ENCODE results near the gene SMARCA2.

SMARCA2 gene

DNA sequence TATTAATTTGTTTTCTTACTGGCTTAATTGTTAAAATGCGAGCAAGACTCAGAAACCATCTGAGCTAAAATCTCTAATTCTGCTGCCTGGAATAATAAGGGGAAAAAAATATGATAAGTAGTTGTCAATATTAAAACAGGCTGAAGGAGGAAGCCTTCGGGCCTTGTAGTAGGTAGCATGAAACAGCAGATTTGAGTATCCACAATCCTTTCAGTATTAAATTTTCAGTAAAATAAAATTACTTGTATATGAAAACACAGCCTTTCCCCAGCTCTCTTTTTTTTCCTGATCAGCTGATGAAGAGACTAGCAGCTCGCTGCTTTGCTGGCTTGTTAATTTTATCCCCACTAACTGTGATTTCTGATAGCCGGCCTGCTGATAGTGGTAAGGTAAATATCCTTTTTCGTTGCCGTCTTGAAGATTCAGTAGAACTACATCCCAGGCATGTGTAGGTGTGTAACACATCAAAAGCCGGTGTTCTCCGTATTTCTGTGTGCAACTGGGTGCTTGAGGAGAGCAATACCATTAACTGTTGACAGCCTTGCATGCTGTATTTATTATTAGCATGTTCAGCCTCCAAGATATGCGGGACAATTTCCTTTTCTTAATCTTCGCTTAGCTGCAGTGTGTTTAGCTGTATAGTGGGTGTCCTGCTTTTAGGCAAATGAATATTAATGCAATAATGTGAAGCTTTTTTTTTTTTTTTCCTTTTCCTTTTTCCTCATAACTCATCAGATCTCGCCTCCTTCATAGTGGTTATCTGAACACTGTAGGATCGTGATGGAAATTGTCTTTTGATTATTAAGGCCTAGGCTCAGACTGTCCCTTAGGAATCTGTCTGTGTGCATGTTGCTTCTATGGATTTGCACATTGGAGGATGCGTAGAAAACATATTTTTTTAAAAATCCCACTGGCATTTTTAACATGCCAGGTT is 144.6 kb downstream of the SMARCA2 start:
- TF ChIP-seq, protein P1, sequence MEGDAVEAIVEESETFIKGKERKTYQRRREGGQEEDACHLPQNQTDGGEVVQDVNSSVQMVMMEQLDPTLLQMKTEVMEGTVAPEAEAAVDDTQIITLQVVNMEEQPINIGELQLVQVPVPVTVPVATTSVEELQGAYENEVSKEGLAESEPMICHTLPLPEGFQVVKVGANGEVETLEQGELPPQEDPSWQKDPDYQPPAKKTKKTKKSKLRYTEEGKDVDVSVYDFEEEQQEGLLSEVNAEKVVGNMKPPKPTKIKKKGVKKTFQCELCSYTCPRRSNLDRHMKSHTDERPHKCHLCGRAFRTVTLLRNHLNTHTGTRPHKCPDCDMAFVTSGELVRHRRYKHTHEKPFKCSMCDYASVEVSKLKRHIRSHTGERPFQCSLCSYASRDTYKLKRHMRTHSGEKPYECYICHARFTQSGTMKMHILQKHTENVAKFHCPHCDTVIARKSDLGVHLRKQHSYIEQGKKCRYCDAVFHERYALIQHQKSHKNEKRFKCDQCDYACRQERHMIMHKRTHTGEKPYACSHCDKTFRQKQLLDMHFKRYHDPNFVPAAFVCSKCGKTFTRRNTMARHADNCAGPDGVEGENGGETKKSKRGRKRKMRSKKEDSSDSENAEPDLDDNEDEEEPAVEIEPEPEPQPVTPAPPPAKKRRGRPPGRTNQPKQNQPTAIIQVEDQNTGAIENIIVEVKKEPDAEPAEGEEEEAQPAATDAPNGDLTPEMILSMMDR (conservative IDR thresholded peaks at IDR 0.05; ENCODE audit: low read depth, low read length), result no peak
- no peaks in the 10 kb centered on the region for H3K27me3 ChIP-seq (ENCODE audit: insufficient read depth, low read depth)
- peaks cover 48% of the 10 kb centered on the region for H3K79me2 ChIP-seq (ENCODE audit: insufficient read depth, low read depth)
- no peak overlapping the region for H2AFZ ChIP-seq (ENCODE audit: low read depth)
- peak overlapping the region; percentile 83; the same call in 1 of the 2 replicates for H3K27ac ChIP-seq
- no peak overlapping the region for H3K4me2 ChIP-seq
- H3K4me1 ChIP-seq (ENCODE audit: low read depth, poor library complexity, severe bottlenecking), result peaks cover 35% of the 10 kb centered on the region
- 0 out of 2 replicates have a peak overlapping the region, but pooled peaks have one; percentile 89 for H3K9ac ChIP-seq
- no peaks in the 10 kb centered on the region for H4K20me1 ChIP-seq (ENCODE audit: insufficient read depth)
- no peak overlapping the region for H3K4me3 ChIP-seq (IDR thresholded peaks at IDR 0.05; ENCODE audit: insufficient read depth, low read depth, low read length)
- peaks cover 9% of the 10 kb centered on the region; the same call in 1 of the 2 replicates for H3K36me3 ChIP-seq (ENCODE audit: insufficient read depth)

DNA sequence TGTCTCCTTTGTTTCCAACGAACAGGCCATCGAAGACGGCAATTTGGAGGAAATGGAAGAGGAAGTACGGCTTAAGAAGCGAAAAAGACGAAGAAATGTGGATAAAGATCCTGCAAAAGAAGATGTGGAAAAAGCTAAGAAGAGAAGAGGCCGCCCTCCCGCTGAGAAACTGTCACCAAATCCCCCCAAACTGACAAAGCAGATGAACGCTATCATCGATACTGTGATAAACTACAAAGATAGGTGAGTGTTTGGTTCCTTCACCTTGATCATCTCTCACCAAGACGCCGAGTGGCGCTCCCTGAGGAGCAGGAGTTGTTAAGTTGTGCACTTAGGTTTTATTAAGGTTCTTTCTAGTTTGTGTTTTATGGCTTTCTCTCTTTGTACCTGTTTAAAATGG is 146.5 kb downstream of the SMARCA2 start:
- TF ChIP-seq, protein P1 (conservative IDR thresholded peaks at IDR 0.05; ENCODE audit: low read depth, low read length), result no peak
- Histone ChIP-seq H3K36me3 (ENCODE audit: insufficient read depth) (peaks cover 9% of the 10 kb centered on the region; the same call in 1 of the 2 replicates), H3K27me3 (ENCODE audit: insufficient read depth, low read depth) (no peaks in the 10 kb centered on the region), H3K9ac (no peak overlapping the region), H3K27ac (no peak overlapping the region), H2AFZ (ENCODE audit: low read depth) (no peak overlapping the region), H3K79me2 (ENCODE audit: insufficient read depth, low read depth) (peaks cover 38% of the 10 kb centered on the region; the same call in 1 of the 2 replicates), H3K4me3 (IDR thresholded peaks at IDR 0.05; ENCODE audit: insufficient read depth, low read depth, low read length) (no peak overlapping the region), H3K4me2 (no peak overlapping the region), H4K20me1 (ENCODE audit: insufficient read depth) (no peaks in the 10 kb centered on the region), H3K4me1 (ENCODE audit: low read depth, poor library complexity, severe bottlenecking) (peaks cover 34% of the 10 kb centered on the region)

DNA sequence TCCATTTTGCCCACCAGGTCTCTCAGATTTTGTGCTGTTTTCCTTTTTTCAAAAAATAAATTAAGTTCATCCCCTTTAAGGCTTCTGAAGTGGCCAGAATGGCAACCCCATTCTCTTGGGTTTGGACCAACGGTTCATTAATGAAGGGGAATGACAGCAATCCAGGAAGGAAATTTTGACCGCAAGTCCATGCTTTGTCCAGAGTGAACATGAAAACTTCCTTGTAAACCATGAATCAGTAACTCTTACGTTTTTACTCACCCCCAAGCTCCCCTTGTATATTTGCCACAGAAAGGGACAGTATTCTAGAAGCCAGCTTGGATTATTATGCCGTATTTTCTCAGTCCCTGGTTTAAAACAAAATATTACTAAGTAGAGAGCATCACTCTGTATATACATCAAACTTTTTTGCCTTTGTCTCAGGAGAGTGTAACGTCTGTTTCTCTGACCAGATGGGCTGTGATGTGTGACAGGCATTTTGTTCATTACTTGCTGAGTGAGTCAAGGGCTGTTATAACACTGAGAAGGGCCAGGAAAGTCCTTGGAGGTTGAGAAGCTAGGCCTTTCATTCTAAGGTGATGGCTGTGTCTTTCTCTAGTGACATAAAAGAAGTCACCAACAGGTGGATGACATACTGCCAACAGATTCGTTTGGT is 148.2 kb downstream of the SMARCA2 start:
- TF ChIP-seq, protein P1 (conservative IDR thresholded peaks at IDR 0.05; ENCODE audit: low read depth, low read length), result no peak
- H3K36me3 ChIP-seq (ENCODE audit: insufficient read depth), result peaks cover 9% of the 10 kb centered on the region; the same call in 1 of the 2 replicates
- H3K79me2 ChIP-seq (ENCODE audit: insufficient read depth, low read depth), result peaks cover 24% of the 10 kb centered on the region; the same call in 1 of the 2 replicates
- peaks cover 24% of the 10 kb centered on the region for H3K4me1 ChIP-seq (ENCODE audit: low read depth, poor library complexity, severe bottlenecking)
- no peaks in the 10 kb centered on the region for H3K27me3 ChIP-seq (ENCODE audit: insufficient read depth, low read depth)
- H3K4me2 ChIP-seq, result no peak overlapping the region
- no peak overlapping the region for H3K4me3 ChIP-seq (IDR thresholded peaks at IDR 0.05; ENCODE audit: insufficient read depth, low read depth, low read length)
- H3K9ac ChIP-seq, result no peak overlapping the region
- H2AFZ ChIP-seq (ENCODE audit: low read depth), result no peak overlapping the region
- H4K20me1 ChIP-seq (ENCODE audit: insufficient read depth), result no peaks in the 10 kb centered on the region
- H3K27ac ChIP-seq, result no peak overlapping the region

DNA sequence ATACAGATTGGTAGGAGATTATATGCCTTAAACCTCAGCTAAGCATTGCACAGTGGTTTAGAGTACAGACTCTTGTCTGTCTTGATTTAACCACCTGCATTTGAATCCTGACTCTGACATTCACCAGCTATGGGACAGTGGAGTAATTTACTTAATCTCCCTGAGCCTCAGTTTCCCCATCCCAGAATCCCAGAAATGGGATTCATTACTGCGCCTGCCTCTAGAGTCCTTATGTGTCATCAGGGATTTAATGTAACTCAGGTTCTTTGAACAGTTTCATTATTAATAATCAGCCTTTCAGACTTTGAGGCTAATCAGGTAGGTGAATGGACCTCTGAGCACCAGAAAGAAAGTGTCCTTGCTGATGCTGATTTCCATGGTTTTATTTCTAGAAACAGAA is 149.1 kb downstream of the SMARCA2 start:
- Histone ChIP-seq H3K9ac (no peak overlapping the region), H3K79me2 (ENCODE audit: insufficient read depth, low read depth) (peaks cover 15% of the 10 kb centered on the region; the same call in 1 of the 2 replicates), H3K27me3 (ENCODE audit: insufficient read depth, low read depth) (no peaks in the 10 kb centered on the region), H4K20me1 (ENCODE audit: insufficient read depth) (no peaks in the 10 kb centered on the region), H3K4me1 (ENCODE audit: low read depth, poor library complexity, severe bottlenecking) (peaks cover 15% of the 10 kb centered on the region), H3K4me3 (IDR thresholded peaks at IDR 0.05; ENCODE audit: insufficient read depth, low read depth, low read length) (no peak overlapping the region), H3K4me2 (no peak overlapping the region), H2AFZ (ENCODE audit: low read depth) (no peak overlapping the region), H3K27ac (no peak overlapping the region), H3K36me3 (ENCODE audit: insufficient read depth) (peaks cover 9% of the 10 kb centered on the region; the same call in 1 of the 2 replicates)
- TF ChIP-seq, protein P1 (conservative IDR thresholded peaks at IDR 0.05; ENCODE audit: low read depth, low read length), result no peak
